Activated naive CD4-positive, alpha-beta T cell treated with anti-CD3 and anti-CD28 coated beads for 36 hours (primary cell): Measurements from ENCODE around the gene SMO. TPM values are rescaled to one million over a fixed set of nuclear protein-coding genes. Genes with fewer than 3 reads are reported as not detected.

Source experiments
- CTCF ChIA-PET: fragments of 350-600 bp; sonication (Branson Sonifier 250); formaldehyde crosslinking; loops from one replicate; lab custom pipeline; 2021; ENCODE audit warnings: antibody characterized with exemption; lab: Charles Lee
- DNase-seq: peaks from one replicate; pipeline ENCODE4 v3.0.0-alpha.2; 2020
- H3K27ac Mint-ChIP-seq: one replicate; pipeline ENCODE4 v1.8.0; 2021; ENCODE audit warnings: mild to moderate bottlenecking, mixed read lengths
- H3K27me3 Mint-ChIP-seq: one replicate; pipeline ENCODE4 v1.8.0; 2021; ENCODE audit warnings: low read depth, mixed read lengths
- H3K36me3 Mint-ChIP-seq: one replicate; pipeline ENCODE4 v1.8.0; 2021; ENCODE audit warnings: low read depth, mixed read lengths
- H3K4me1 Mint-ChIP-seq: one replicate; pipeline ENCODE4 v1.8.0; 2021; ENCODE audit warnings: low read depth, mixed read lengths
- H3K4me3 Mint-ChIP-seq: one replicate; pipeline ENCODE4 v1.8.0; 2021; ENCODE audit warnings: mild to moderate bottlenecking, moderate library complexity, mixed read lengths
- H3K9me3 Mint-ChIP-seq: one replicate; pipeline ENCODE4 v1.8.0; 2021; ENCODE audit warnings: mixed read lengths
- intact Hi-C: fragments of 100-400 bp; cut with micrococcal nuclease; formaldehyde crosslinking; loops from one replicate; pipeline ENCODE4 v1.15.1; 2023
- total RNA-seq, 2 experiments: library from RNA; stranded (reverse); gene quantifications; one replicate each; pipeline ENCODE4 v1.2.3, GENCODE V29; 2021

Gene SMO
- total RNA-seq, 2 experiments from 2014 or later = 0.20 to 0.43 TPM

- CTCF ChIA-PET = interaction anchor here (1.0 to 6.8 kb wide), 3 partner anchors 13 to 111 kb away, joined by 3 to 122 read pairs (median 3); no protein-coding TSS in a partner anchor
- H3K36me3 Mint-ChIP-seq = no peaks in the 10 kb centered on the region
- intact Hi-C loops = no loop called here
- H3K4me1 Mint-ChIP-seq = no peaks in the 10 kb centered on the region
- no peaks in the 10 kb centered on the region for H3K27me3 Mint-ChIP-seq
- no peak overlapping the region for H3K27ac Mint-ChIP-seq
- no peaks in the 10 kb centered on the region for H3K9me3 Mint-ChIP-seq
- no peak overlapping the region for H3K4me3 Mint-ChIP-seq
- no peak for DNase-seq
Observed at GRCh38 chr7:129160161-129160905, 28.1 kb upstream of the SMO start.

- no peak overlapping the region for H3K4me3 Mint-ChIP-seq
- no peaks in the 10 kb centered on the region for H3K4me1 Mint-ChIP-seq
- CTCF ChIA-PET = interaction anchor here (1.0 to 6.8 kb wide), 3 partner anchors 50 to 110 kb away, joined by 3 to 122 read pairs (median 29); no protein-coding TSS in a partner anchor
- H3K27me3 Mint-ChIP-seq = no peaks in the 10 kb centered on the region
- H3K36me3 Mint-ChIP-seq = no peaks in the 10 kb centered on the region
- intact Hi-C loops = no loop called here
- no peak for DNase-seq
- no peaks in the 10 kb centered on the region for H3K9me3 Mint-ChIP-seq
- no peak overlapping the region for H3K27ac Mint-ChIP-seq
Observed at GRCh38 chr7:129161524-129162225, 26.8 kb upstream of the SMO start.

- no peak for DNase-seq
- intact Hi-C loops = no loop called here
- CTCF ChIA-PET = interaction anchor here (0.8 to 6.8 kb wide), 6 partner anchors 10 to 60 kb away, joined by 3 to 122 read pairs (median 16); no protein-coding TSS in a partner anchor
- Mint-ChIP-seq H3K4me3 (no peak overlapping the region), H3K4me1 (no peaks in the 10 kb centered on the region), H3K36me3 (no peaks in the 10 kb centered on the region), H3K9me3 (no peaks in the 10 kb centered on the region), H3K27ac (no peak overlapping the region), H3K27me3 (no peaks in the 10 kb centered on the region)
Observed at GRCh38 chr7:129162732-129163131, 25.7 kb upstream of the SMO start.

- H3K9me3 Mint-ChIP-seq = no peaks in the 10 kb centered on the region
- no peaks in the 10 kb centered on the region for H3K27me3 Mint-ChIP-seq
- CTCF ChIA-PET = interaction anchor here (0.6 to 6.8 kb wide), 36 partner anchors 8 to 433 kb away, joined by 3 to 122 read pairs (median 4); partner anchors contain the start of gene SMO
- no peak overlapping the region for H3K4me3 Mint-ChIP-seq
- no peak overlapping the region for H3K27ac Mint-ChIP-seq
- peak; percentile 21 for DNase-seq
- peaks cover 4% of the 10 kb centered on the region for H3K4me1 Mint-ChIP-seq
- intact Hi-C loops = loop anchor here (1.0 kb wide), 2 partner anchors 46 to 107 kb away; no protein-coding TSS in a partner anchor
- no peaks in the 10 kb centered on the region for H3K36me3 Mint-ChIP-seq
Observed at GRCh38 chr7:129163875-129164544, 24.4 kb upstream of the SMO start.

GRCh38 chr7:129166745-129167144 lies 21.7 kb upstream of the SMO start:
- Mint-ChIP-seq H3K36me3 (no peaks in the 10 kb centered on the region), H3K27ac (no peak overlapping the region)

GRCh38 chr7:129167817-129168216 lies 20.6 kb upstream of the SMO start:
- H3K27me3 Mint-ChIP-seq = no peaks in the 10 kb centered on the region
- H3K27ac Mint-ChIP-seq = no peak overlapping the region
- peak overlapping the region; percentile 8 for H3K4me3 Mint-ChIP-seq
- CTCF ChIA-PET = interaction anchor here (0.8 kb wide), 1 partner anchor 467 kb away, joined by 3 read pairs; no protein-coding TSS in a partner anchor
- H3K9me3 Mint-ChIP-seq = no peaks in the 10 kb centered on the region
- no peak for DNase-seq
- intact Hi-C loops = no loop called here
- no peaks in the 10 kb centered on the region for H3K36me3 Mint-ChIP-seq
- H3K4me1 Mint-ChIP-seq = peaks cover 13% of the 10 kb centered on the region

More at GRCh38 chr7:129166745-129167144, 21.7 kb upstream of the SMO start:
- Mint-ChIP-seq H3K4me1 (peaks cover 13% of the 10 kb centered on the region), H3K27me3 (no peaks in the 10 kb centered on the region), H3K4me3 (no peak overlapping the region), H3K9me3 (no peaks in the 10 kb centered on the region)
- CTCF ChIA-PET = interaction anchor here (0.6 to 6.8 kb wide), 6 partner anchors 37 to 468 kb away, joined by 3 to 122 read pairs (median 3); no protein-coding TSS in a partner anchor
- intact Hi-C loops = no loop called here
- DNase-seq = peak; percentile 58

GRCh38 chr7:129168231-129169021 lies 20.0 kb upstream of the SMO start:
- Mint-ChIP-seq H3K27ac (no peak overlapping the region), H3K4me3 (peak overlapping the region; percentile 51), H3K9me3 (no peaks in the 10 kb centered on the region), H3K4me1 (peaks cover 13% of the 10 kb centered on the region), H3K27me3 (no peaks in the 10 kb centered on the region), H3K36me3 (no peaks in the 10 kb centered on the region)
- DNase-seq = no peak
- intact Hi-C loops = no loop called here
- CTCF ChIA-PET = interaction anchor here (2.8 kb wide), 1 partner anchor 42 kb away, joined by 13 read pairs; no protein-coding TSS in a partner anchor

GRCh38 chr7:129169171-129169671 lies 19.2 kb upstream of the SMO start:
- no peaks in the 10 kb centered on the region for H3K27me3 Mint-ChIP-seq
- H3K9me3 Mint-ChIP-seq = no peaks in the 10 kb centered on the region
- CTCF ChIA-PET = interaction anchor here (0.8 to 2.8 kb wide), 5 partner anchors 13 to 50 kb away, joined by 3 to 13 read pairs (median 3); no protein-coding TSS in a partner anchor
- H3K4me1 Mint-ChIP-seq = peaks cover 13% of the 10 kb centered on the region
- intact Hi-C loops = no loop called here
- H3K4me3 Mint-ChIP-seq = peak overlapping the region; percentile 66
- H3K27ac Mint-ChIP-seq = peak overlapping the region; percentile 19
- no peaks in the 10 kb centered on the region for H3K36me3 Mint-ChIP-seq
- DNase-seq = peak; percentile 38

- H3K27ac Mint-ChIP-seq = no peak overlapping the region
- H3K4me1 Mint-ChIP-seq = peaks cover 13% of the 10 kb centered on the region
- intact Hi-C loops = no loop called here
- no peaks in the 10 kb centered on the region for H3K27me3 Mint-ChIP-seq
- peak overlapping the region; percentile 66 for H3K4me3 Mint-ChIP-seq
- H3K9me3 Mint-ChIP-seq = no peaks in the 10 kb centered on the region
- peak; percentile 62 for DNase-seq
- no peaks in the 10 kb centered on the region for H3K36me3 Mint-ChIP-seq
- CTCF ChIA-PET = interaction anchor here (0.8 to 2.8 kb wide), 5 partner anchors 13 to 49 kb away, joined by 3 to 13 read pairs (median 3); no protein-coding TSS in a partner anchor
Observed at GRCh38 chr7:129169686-129170440, 18.6 kb upstream of the SMO start.

- Mint-ChIP-seq H3K27ac (no peak overlapping the region), H3K27me3 (no peaks in the 10 kb centered on the region)
- CTCF ChIA-PET = interaction anchor here (2.8 kb wide), 1 partner anchor 40 kb away, joined by 13 read pairs; no protein-coding TSS in a partner anchor
Observed at GRCh38 chr7:129170441-129171021, 17.9 kb upstream of the SMO start.

More at GRCh38 chr7:129170441-129171021, 17.9 kb upstream of the SMO start:
- intact Hi-C loops = no loop called here
- no peaks in the 10 kb centered on the region for H3K9me3 Mint-ChIP-seq
- H3K4me3 Mint-ChIP-seq = no peak overlapping the region
- no peak for DNase-seq
- no peaks in the 10 kb centered on the region for H3K36me3 Mint-ChIP-seq
- H3K4me1 Mint-ChIP-seq = peaks cover 13% of the 10 kb centered on the region
